ENCODE data around the gene DROSHA. TPM values are rescaled to one million over a fixed set of nuclear protein-coding genes. Genes with fewer than 3 reads are reported as not detected.

DROSHA gene
- total RNA-seq, 1 experiment from 2014 or later = 73.5 TPM

DNA sequence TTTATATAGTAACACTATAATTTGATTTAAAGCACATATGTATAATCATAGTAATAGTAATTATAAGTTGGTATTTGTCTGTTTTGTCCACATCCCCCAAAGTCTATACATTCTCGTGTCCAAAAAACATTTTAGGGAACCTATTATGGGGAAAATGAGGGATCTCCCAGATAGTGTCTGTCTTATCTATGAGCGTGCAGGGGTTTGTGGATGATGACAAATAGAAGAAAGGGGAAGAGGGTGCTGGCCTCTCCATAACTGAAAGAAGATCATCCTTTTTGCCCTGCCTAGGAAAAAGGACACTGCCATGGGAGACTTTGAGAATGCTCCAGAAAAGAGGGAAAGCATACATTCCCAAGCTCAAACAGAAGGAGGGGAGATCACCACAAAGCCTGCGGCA, 45.5 kb upstream of the DROSHA start:
- Histone ChIP-seq H3K79me2 (ENCODE audit: insufficient read depth, low read length) (no peaks in the 10 kb centered on the region), H3K4me2 (ENCODE audit: low read length) (no peak overlapping the region), H3K9me3 (ENCODE audit: control insufficient read depth in 1 of 2, insufficient read depth in 1 of 2, low read depth in 1 of 2, low read length in 2 of 2) (no peaks in the 10 kb centered on the region), H3K9ac (ENCODE audit: low read length) (no peak overlapping the region), H3K4me1 (ENCODE audit: control insufficient read depth in 1 of 2, insufficient read depth in 2 of 2, low read length in 2 of 2) (no peaks in the 10 kb centered on the region), H3K27ac (ENCODE audit: low read depth, low read length) (no peak overlapping the region), H3K4me3 (replicated peaks in 1 of 2; ENCODE audit: low read depth in 1 of 2, low read length in 2 of 2) (no peak overlapping the region), H4K20me1 (ENCODE audit: insufficient read depth) (no peaks in the 10 kb centered on the region), H3K36me3 (ENCODE audit: control insufficient read depth in 1 of 2, insufficient read depth in 2 of 2, low read length in 2 of 2) (no peaks in the 10 kb centered on the region), H3K9me2 (ENCODE audit: insufficient read depth) (no peaks in the 10 kb centered on the region), H2AFZ (ENCODE audit: low read depth, low read length, poor library complexity, severe bottlenecking) (no peak overlapping the region), H3K27me3 (ENCODE audit: insufficient read depth, low read length) (peaks cover 8% of the 10 kb centered on the region)
- ChIA-PET POLR2A (interaction anchor here (0.7 kb wide), 1 partner anchor 552 kb away, joined by 3 read pairs; no protein-coding TSS in a partner anchor), RAD21 (ENCODE audit: low non-redundant PET in 1 of 2, low total read pairs in 2 of 2, uncharacterized antibody in 2 of 2, unreplicated experiment in 2 of 2) (no interaction called here), CTCF (no interaction called here)
- no peak for ATAC-seq
- no peak for TF ChIP-seq CEBPB (IDR thresholded peaks at IDR 0.05; ENCODE audit: low read depth)
- TF ChIP-seq, protein P1, sequence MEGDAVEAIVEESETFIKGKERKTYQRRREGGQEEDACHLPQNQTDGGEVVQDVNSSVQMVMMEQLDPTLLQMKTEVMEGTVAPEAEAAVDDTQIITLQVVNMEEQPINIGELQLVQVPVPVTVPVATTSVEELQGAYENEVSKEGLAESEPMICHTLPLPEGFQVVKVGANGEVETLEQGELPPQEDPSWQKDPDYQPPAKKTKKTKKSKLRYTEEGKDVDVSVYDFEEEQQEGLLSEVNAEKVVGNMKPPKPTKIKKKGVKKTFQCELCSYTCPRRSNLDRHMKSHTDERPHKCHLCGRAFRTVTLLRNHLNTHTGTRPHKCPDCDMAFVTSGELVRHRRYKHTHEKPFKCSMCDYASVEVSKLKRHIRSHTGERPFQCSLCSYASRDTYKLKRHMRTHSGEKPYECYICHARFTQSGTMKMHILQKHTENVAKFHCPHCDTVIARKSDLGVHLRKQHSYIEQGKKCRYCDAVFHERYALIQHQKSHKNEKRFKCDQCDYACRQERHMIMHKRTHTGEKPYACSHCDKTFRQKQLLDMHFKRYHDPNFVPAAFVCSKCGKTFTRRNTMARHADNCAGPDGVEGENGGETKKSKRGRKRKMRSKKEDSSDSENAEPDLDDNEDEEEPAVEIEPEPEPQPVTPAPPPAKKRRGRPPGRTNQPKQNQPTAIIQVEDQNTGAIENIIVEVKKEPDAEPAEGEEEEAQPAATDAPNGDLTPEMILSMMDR (IDR thresholded peaks at IDR 0.05 in 2 of 3, conservative IDR thresholded peaks at IDR 0.05 in 1 of 3; ENCODE audit: borderline replicate concordance in 1 of 3, insufficient read depth in 1 of 3, low read depth in 2 of 3, low read length in 2 of 3) = no peak
- TF ChIP-seq YY1 (IDR thresholded peaks at IDR 0.05; ENCODE audit: extremely low read depth, insufficient replicate concordance, low read depth, low read length) = no peak
- TF ChIP-seq TCF7L2 (IDR thresholded peaks at IDR 0.05; ENCODE audit: borderline replicate concordance, extremely low read depth, insufficient read depth, insufficient read length) = no peak
- TF ChIP-seq JUND (IDR thresholded peaks at IDR 0.05) = no peak
- TF ChIP-seq SP1 (IDR thresholded peaks at IDR 0.05; ENCODE audit: low read depth) = no peak
- no peak for TF ChIP-seq POLR2AphosphoS5 (IDR thresholded peaks at IDR 0.05; ENCODE audit: low read depth, low read length)
- no peak for TF ChIP-seq ZFX (IDR thresholded peaks at IDR 0.05)
- no peak for TF ChIP-seq EGR1 (IDR thresholded peaks at IDR 0.05; ENCODE audit: low read depth)
- no peak for TF ChIP-seq CBX3 (IDR thresholded peaks at IDR 0.05; ENCODE audit: low read depth)
- TF ChIP-seq, protein P2, sequence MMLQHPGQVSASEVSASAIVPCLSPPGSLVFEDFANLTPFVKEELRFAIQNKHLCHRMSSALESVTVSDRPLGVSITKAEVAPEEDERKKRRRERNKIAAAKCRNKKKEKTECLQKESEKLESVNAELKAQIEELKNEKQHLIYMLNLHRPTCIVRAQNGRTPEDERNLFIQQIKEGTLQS (IDR thresholded peaks at IDR 0.05) = no peak
- BruUV-seq (replicated peaks) = no TSS peak
- DNase-seq (ENCODE audit: low read depth, low spot score) = no peak
- intact Hi-C loops (cut with micrococcal nuclease) = no loop called here
